OCI-LY3 (cell line): ENCODE measurements around the gene SRGAP2B.
A peak's percentile ranks its signal among the peaks of the same experiment; 100 is the strongest.
"Not testable (repeated sequence)": the region's sequence is repeated elsewhere in the genome, so short reads cannot be mapped to it uniquely, and the experiment has no call there.

Experiments
- H2AFZ ChIP-seq: fragments of 200-600, 300-600 bp; shearing (Covaris generic); 2 replicates; pipeline ENCODE4 v1.6.0; 2014; ENCODE audit warnings: antibody characterized with exemption, low read depth, low read length
- H3K27ac ChIP-seq: fragments of 200-600, 300-600 bp; sonication (generic); 2 replicates; pipeline ENCODE4 v1.5.1; 2014; ENCODE audit warnings: mild to moderate bottlenecking, low read length, moderate library complexity, mixed read lengths
- H3K27me3 ChIP-seq: fragments of 200-600, 300-600 bp; sonication (generic); 2 replicates; pipeline ENCODE4 v1.6.1; 2014; ENCODE audit warnings: low read depth, low read length, mixed read lengths
- H3K36me3 ChIP-seq: fragments of 200-600, 300-600 bp; sonication (generic); replicated peaks from 2 replicates; pipeline ENCODE3; 2014; ENCODE audit warnings: low read depth, low read length, mixed read lengths
- H3K4me1 ChIP-seq: fragments of 300-600, 200-600 bp; sonication (generic); 2 replicates; pipeline ENCODE4 v1.6.1; 2014; ENCODE audit warnings: low read length, mixed read lengths
- H3K4me2 ChIP-seq: fragments of 200-600, 300-600 bp; sonication (generic); 2 replicates; pipeline ENCODE4 v1.6.1; 2014; ENCODE audit warnings: low read length, mixed read lengths
- H3K4me3 ChIP-seq: fragments of 300-600, 200-600 bp; sonication (generic); 2 replicates; pipeline ENCODE4 v1.5.1; 2014; ENCODE audit warnings: antibody characterized with exemption, mild to moderate bottlenecking, low read length, moderate library complexity
- H3K79me2 ChIP-seq: fragments of 300-600, 200-600 bp; shearing (Covaris generic); 2 replicates; pipeline ENCODE4 v1.6.1; 2014; ENCODE audit warnings: mild to moderate bottlenecking, low read length, mixed read lengths
- H3K9ac ChIP-seq: fragments of 300-600, 200-600 bp; shearing (Covaris generic); 2 replicates; pipeline ENCODE4 v1.6.0; 2014; ENCODE audit warnings: mild to moderate bottlenecking, low read length, moderate library complexity
- H3K9me3 ChIP-seq: fragments of 200-600, 300-600 bp; shearing (Covaris generic); 2 replicates; pipeline ENCODE4 v1.6.1; 2014; ENCODE audit warnings: low read length, mixed read lengths; ENCODE audit not compliant: insufficient read depth
- H4K20me1 ChIP-seq: fragments of 200-600, 300-600 bp; sonication (generic); 2 replicates; pipeline ENCODE4 v1.6.1; 2016; ENCODE audit warnings: low read length, mixed read lengths; ENCODE audit not compliant: insufficient read depth

Gene SRGAP2B

GRCh38 chr1:145017725-145018124 is 77.4 kb downstream of the SRGAP2B start:
- H3K4me3 ChIP-seq, H3K27ac ChIP-seq, H4K20me1 ChIP-seq, H3K9ac ChIP-seq, H3K27me3 ChIP-seq, H3K36me3 ChIP-seq, H3K79me2 ChIP-seq, H3K4me1 ChIP-seq, H3K9me3 ChIP-seq, H3K4me2 ChIP-seq, H2AFZ ChIP-seq: not testable (repeated sequence)

GRCh38 chr1:145016492-145016862 is 78.7 kb downstream of the SRGAP2B start:
- H3K4me2 ChIP-seq, H3K9ac ChIP-seq, H2AFZ ChIP-seq, H3K27ac ChIP-seq, H3K4me1 ChIP-seq, H3K27me3 ChIP-seq, H3K9me3 ChIP-seq, H3K4me3 ChIP-seq, H3K36me3 ChIP-seq, H3K79me2 ChIP-seq, H4K20me1 ChIP-seq: not testable (repeated sequence)

GRCh38 chr1:145015744-145016491 is 79.2 kb downstream of the SRGAP2B start:
- not testable (repeated sequence) for H3K4me2 ChIP-seq, H3K27ac ChIP-seq, H3K27me3 ChIP-seq, H2AFZ ChIP-seq, H3K4me1 ChIP-seq, H3K9ac ChIP-seq, H3K79me2 ChIP-seq, H3K4me3 ChIP-seq, H3K36me3 ChIP-seq, H3K9me3 ChIP-seq, H4K20me1 ChIP-seq

GRCh38 chr1:145013353-145013752 is 81.8 kb downstream of the SRGAP2B start:
- H4K20me1 ChIP-seq, H3K27me3 ChIP-seq, H3K9me3 ChIP-seq, H3K79me2 ChIP-seq, H3K4me2 ChIP-seq, H3K4me3 ChIP-seq, H2AFZ ChIP-seq, H3K9ac ChIP-seq, H3K27ac ChIP-seq, H3K4me1 ChIP-seq, H3K36me3 ChIP-seq: not testable (repeated sequence)

GRCh38 chr1:145011811-145012210 is 83.3 kb downstream of the SRGAP2B start:
- not testable (repeated sequence) for H3K36me3 ChIP-seq, H3K27me3 ChIP-seq, H3K4me3 ChIP-seq, H3K4me1 ChIP-seq, H3K27ac ChIP-seq, H2AFZ ChIP-seq, H3K9me3 ChIP-seq, H3K4me2 ChIP-seq, H3K79me2 ChIP-seq, H3K9ac ChIP-seq, H4K20me1 ChIP-seq

- not testable (repeated sequence) for H3K27ac ChIP-seq, H4K20me1 ChIP-seq, H3K4me3 ChIP-seq, H2AFZ ChIP-seq, H3K36me3 ChIP-seq, H3K79me2 ChIP-seq, H3K9me3 ChIP-seq, H3K4me1 ChIP-seq, H3K27me3 ChIP-seq
- Histone ChIP-seq H3K4me2 (peak overlapping the region; percentile 37), H3K9ac (peak overlapping the region; percentile 16; the same call in 1 of the 2 replicates)
Observed at GRCh38 chr1:145010580-145010979, 84.5 kb downstream of the SRGAP2B start.

- not testable (repeated sequence) for H3K27me3 ChIP-seq, H3K9ac ChIP-seq, H4K20me1 ChIP-seq, H2AFZ ChIP-seq, H3K4me3 ChIP-seq, H3K9me3 ChIP-seq, H3K4me1 ChIP-seq, H3K79me2 ChIP-seq, H3K36me3 ChIP-seq
- Histone ChIP-seq H3K27ac (peak overlapping the region; percentile 48), H3K4me2 (peak overlapping the region; percentile 50)
Observed at GRCh38 chr1:145009928-145010327, 85.2 kb downstream of the SRGAP2B start.

- not testable (repeated sequence) for H4K20me1 ChIP-seq, H3K9ac ChIP-seq, H3K79me2 ChIP-seq, H3K27me3 ChIP-seq, H3K36me3 ChIP-seq, H3K27ac ChIP-seq, H2AFZ ChIP-seq, H3K9me3 ChIP-seq, H3K4me2 ChIP-seq, H3K4me3 ChIP-seq, H3K4me1 ChIP-seq
Observed at GRCh38 chr1:145008388-145008787, 86.7 kb downstream of the SRGAP2B start.

GRCh38 chr1:145005142-145005541 is 90.0 kb downstream of the SRGAP2B start:
- not testable (repeated sequence) for H3K9ac ChIP-seq, H4K20me1 ChIP-seq, H3K4me3 ChIP-seq, H3K4me1 ChIP-seq, H3K27ac ChIP-seq, H3K36me3 ChIP-seq, H3K79me2 ChIP-seq, H3K4me2 ChIP-seq, H3K27me3 ChIP-seq, H2AFZ ChIP-seq, H3K9me3 ChIP-seq

- H3K27ac ChIP-seq, H3K9ac ChIP-seq, H3K27me3 ChIP-seq, H3K4me2 ChIP-seq, H3K4me3 ChIP-seq, H3K9me3 ChIP-seq, H2AFZ ChIP-seq, H3K79me2 ChIP-seq, H3K36me3 ChIP-seq, H4K20me1 ChIP-seq, H3K4me1 ChIP-seq: not testable (repeated sequence)
Observed at GRCh38 chr1:145001381-145001780, 93.7 kb downstream of the SRGAP2B start.
